Midbrain (tissue), 1 donor: ENCODE results near the gene CADM1.

ENCODE experiments used
- DNase-seq: peaks from one replicate; lab custom pipeline; 2025; lab: John Stamatoyannopoulos, UW

Gene CADM1

DNA sequence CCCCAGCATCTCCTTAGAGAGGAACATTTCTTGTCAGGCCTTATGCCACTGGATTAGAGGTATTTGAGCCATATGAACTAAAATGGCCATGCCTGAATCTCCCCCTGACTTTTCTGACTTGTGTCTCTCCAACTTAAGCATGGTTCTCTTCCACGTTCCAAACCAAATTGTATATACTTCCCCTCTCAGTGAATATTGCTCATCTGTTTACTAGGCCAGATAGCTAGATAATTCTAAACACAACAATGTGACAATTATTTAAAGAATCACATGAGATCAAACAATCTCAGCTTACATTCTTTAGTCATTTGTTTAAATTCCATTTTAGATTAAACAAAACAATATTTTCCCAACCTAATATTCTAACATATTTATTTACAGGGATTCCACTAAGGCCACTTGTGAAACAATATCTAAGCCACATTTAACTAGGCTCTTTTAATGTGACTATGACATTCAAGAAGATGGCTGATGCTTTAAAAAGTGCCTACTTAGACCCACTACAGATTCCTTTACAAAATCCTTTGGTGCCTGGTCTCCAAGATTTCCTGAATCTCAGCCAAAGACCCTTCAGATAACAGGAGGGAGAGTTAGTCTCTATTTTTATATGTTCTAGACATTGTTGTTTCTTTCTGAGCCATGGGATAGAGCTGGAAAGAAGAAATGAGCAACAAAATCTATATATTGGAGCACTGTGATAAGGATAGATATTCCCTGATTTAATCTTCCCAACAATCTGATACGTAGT lies 105.7 kb downstream of the CADM1 start:
- DNase-seq = no peak

- no peak for DNase-seq
These were observed 107.7 kb downstream of the CADM1 start for GRCh38 chr11:115396533-115396932.

GRCh38 chr11:115393950-115394349 lies 110.3 kb downstream of the CADM1 start:
- DNase-seq = no peak

DNA sequence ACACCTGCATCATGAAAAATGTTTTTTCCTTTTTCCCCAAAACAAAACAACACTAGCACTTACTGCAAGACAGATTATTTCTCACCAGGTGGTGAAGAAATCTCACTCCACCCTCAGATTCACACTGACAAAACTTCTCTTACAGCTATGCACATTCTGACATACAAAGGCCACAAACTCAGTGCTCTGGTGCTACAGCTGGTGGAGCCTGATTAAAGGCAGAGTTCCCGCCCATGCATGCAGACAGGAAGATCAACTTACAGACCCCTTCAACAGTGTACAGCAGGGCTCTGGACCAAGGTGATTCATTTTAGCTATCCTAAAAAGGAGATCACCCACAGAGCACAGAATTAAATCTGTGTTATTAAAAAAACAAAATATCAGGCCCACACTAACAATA lies 112.6 kb downstream of the CADM1 start:
- DNase-seq = no peak

- DNase-seq = no peak
These were observed 113.1 kb downstream of the CADM1 start for GRCh38 chr11:115391160-115391559.

- no peak for DNase-seq
These were observed 113.8 kb downstream of the CADM1 start for GRCh38 chr11:115390441-115390840.

- no peak for DNase-seq
These were observed 114.4 kb downstream of the CADM1 start for GRCh38 chr11:115389790-115390189.

GRCh38 chr11:115385226-115385625 lies 119.0 kb downstream of the CADM1 start:
- no peak for DNase-seq

DNA sequence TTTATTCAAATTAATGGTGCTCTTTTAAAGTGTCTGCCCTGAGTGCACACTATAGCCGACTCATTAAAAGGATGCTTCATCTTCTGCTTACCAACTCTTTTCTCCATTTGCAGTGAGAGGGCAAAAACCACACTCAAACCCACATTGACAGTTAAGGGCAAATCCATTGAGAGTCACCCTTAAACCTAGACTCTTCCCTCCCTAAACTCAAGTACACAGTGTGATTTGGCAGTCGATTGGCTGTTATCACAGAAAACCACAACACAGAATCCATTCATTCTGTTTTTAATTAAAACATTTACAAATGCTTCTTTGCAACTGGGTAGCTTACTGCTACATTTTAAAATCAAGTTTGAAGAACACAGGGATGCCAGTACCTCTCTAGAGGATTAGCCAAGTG lies 120.0 kb downstream of the CADM1 start:
- no peak for DNase-seq

GRCh38 chr11:115383431-115383830 lies 120.8 kb downstream of the CADM1 start:
- no peak for DNase-seq

GRCh38 chr11:115379528-115379927 lies 124.7 kb downstream of the CADM1 start:
- DNase-seq = no peak

- no peak for DNase-seq
These were observed 125.7 kb downstream of the CADM1 start for GRCh38 chr11:115378557-115378956.

GRCh38 chr11:115377882-115378296 lies 126.3 kb downstream of the CADM1 start:
- DNase-seq = no peak

- no peak for DNase-seq
These were observed 135.6 kb downstream of the CADM1 start for GRCh38 chr11:115368616-115369015.

GRCh38 chr11:115366826-115367225 lies 137.4 kb downstream of the CADM1 start:
- DNase-seq = no peak

DNA sequence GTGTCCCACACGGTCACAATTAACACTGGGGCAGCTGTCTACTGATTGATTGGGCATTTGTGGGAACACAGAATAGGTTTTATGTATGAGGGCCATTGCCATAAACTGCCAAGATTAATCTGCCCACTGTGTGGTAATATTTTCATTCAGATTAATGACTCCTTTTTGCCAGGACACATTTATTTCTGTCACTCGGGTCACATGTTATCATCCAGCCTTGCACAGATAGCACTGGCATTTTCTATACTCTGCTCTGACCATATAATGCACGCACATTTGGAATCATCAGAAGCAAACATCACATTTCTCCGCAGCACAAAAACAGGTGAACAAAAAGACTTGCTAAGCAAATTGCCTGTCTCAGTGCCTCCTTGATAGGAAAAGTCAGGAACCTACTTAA lies 138.3 kb downstream of the CADM1 start:
- DNase-seq = no peak

GRCh38 chr11:115364896-115365295 lies 139.3 kb downstream of the CADM1 start:
- no peak for DNase-seq

- DNase-seq = no peak
These were observed 140.3 kb downstream of the CADM1 start for GRCh38 chr11:115363921-115364320.

DNA sequence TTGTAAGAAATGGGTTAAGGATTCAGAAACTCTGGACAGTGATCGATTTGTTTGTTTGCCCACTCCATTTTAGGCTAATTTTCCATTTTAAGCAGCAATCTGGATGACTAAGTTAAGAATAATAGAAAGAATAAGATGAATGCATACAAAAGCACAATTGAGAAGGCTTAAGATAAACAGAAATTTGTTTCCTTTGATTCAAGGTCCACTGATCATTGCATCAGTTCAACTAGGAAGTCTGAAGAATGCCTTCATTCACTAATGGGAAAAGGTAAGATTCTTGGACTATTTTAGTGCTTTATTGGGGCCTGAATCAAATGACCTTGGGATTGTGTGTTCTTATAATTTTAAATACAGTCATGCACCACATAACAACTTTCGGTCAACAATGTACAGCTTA lies 140.8 kb downstream of the CADM1 start:
- no peak for DNase-seq

DNA sequence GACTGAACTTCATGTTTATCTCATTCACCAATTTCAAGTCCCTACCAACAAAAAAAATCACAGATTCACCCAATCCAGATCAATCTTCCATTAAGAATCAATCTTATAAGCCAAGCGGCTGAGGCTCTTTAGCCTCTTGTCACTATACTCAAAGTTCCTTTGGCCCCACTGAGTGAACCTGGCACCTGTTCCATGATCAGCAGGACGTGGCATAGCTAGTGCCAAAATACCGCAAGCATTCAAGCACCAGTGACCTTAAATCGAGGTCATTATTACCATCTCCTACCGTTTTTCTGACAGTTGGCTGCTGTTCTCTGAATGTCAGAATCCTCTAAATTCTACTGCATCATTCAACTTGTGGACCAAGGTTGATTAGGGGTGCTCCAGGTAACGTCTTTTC lies 141.2 kb downstream of the CADM1 start:
- DNase-seq = no peak

DNA sequence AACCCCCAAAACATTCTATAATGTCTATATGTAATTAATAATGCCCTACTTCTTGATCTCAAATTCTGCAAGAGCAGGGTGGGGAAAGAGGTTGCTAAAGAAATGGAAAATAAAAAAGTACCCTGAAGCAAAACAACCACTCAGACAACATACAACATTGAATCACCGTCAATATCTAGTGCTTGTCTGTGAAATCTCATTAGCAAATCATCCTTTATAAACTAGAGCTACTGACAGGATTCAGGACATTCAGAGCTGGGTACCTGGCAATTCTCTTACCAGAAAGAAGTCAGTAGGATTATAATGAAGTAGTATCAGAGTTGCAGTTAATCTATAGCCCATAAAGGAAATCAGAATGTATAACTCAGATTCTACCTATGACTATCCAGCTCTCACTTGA lies 143.2 kb downstream of the CADM1 start:
- no peak for DNase-seq

DNA sequence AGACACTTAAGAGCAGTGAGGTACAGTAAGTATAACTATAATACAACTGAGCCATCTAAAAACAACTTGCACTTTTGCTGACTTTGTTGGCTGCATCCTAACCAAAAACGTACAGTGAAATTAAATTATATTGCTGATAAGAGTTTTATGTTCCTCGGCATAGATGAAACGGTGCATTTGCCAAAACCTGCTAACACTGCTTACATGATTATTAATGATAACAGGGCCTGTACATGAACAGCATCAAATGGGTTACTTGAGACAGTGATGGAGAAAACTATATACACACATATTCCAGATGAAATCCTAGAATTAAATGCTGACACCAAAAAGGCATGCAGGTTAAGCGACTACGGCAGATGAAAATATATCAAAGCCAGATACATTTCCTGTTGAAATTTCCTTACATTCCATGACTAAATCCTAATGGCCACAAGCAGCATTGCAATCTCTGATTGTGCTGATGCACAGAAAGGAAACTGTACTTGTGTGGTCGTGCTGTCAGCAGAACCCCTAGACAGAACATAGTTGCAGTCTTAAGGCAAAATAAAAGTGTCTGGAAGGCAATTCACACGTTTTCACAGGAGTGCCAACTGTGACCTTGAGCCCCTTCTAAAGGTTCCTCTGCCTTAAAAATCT lies 143.9 kb downstream of the CADM1 start:
- DNase-seq = no peak

GRCh38 chr11:115357066-115357465 lies 147.1 kb downstream of the CADM1 start:
- no peak for DNase-seq
